Neural crest cell (in vitro differentiated cells): ENCODE results near the gene SRC. TPM values are rescaled to one million over a fixed set of nuclear protein-coding genes. Genes with fewer than 3 reads are reported as not detected.

Experiments
- DNase-seq: peaks from one replicate; pipeline ENCODE4 v3.0.0; 2021; ENCODE audit warnings: low read depth, mixed read lengths, low spot score
- H3K27ac Mint-ChIP-seq: one replicate; pipeline ENCODE4 v1.8.0; 2021; ENCODE audit warnings: mild to moderate bottlenecking, mixed read lengths; ENCODE audit not compliant: unreplicated experiment
- H3K27me3 Mint-ChIP-seq: 2 replicates; pipeline ENCODE4 v1.8.0; 2021; ENCODE audit warnings: low read depth, mild to moderate bottlenecking, mixed read lengths
- H3K36me3 Mint-ChIP-seq: 2 replicates; pipeline ENCODE4 v1.8.0; 2021; ENCODE audit warnings: low read depth, mild to moderate bottlenecking, mixed read lengths
- H3K4me1 Mint-ChIP-seq: 2 replicates; pipeline ENCODE4 v1.8.0; 2021; ENCODE audit warnings: mixed read lengths
- H3K4me3 Mint-ChIP-seq: one replicate; pipeline ENCODE4 v1.8.0; 2021; ENCODE audit warnings: mild to moderate bottlenecking, mixed read lengths
- H3K9me3 Mint-ChIP-seq: 2 replicates; pipeline ENCODE4 v1.8.0; 2021; ENCODE audit warnings: mixed read lengths
- total RNA-seq: library from RNA; stranded (reverse); gene quantifications from 2 replicates; pipeline ENCODE4 v1.2.1, GENCODE V29; 2021
- TF ChIP-seq, protein P1 (sequence below): fragments of 200-600 bp; sonication (generic); conservative IDR thresholded peaks from 2 replicates; pipeline ENCODE4 v1.5.0; 2021; ENCODE audit warnings: antibody characterized with exemption, mild to moderate bottlenecking

SRC gene
- total RNA-seq, 1 donor from 2014 or later, result 58.6 TPM

DNA sequence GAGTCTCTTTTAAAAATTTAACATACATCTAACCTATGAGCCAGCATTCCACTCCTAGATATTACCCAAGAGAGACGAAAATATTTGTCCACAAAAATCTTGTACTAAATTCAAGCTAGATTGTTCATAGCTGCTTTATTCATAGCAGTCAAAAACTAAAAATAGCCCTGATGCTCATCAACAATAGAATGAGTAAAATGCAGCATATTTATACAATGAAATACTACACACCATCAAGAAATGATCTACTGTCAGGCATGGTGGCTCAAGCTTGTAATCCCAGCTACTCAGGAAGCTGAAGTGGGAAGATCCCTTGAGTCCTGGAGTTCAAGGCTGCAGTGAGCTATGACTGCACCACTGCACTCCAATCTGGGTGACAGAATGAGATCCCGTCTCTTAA, 22.0 kb upstream of the SRC start:
- no peak for DNase-seq
- Mint-ChIP-seq H3K4me3 (no peak overlapping the region), H3K27ac (no peak overlapping the region), H3K36me3 (peaks cover 5% of the 10 kb centered on the region), H3K9me3 (no peaks in the 10 kb centered on the region), H3K27me3 (no peaks in the 10 kb centered on the region), H3K4me1 (peaks cover 15% of the 10 kb centered on the region)
- TF ChIP-seq, protein P1, sequence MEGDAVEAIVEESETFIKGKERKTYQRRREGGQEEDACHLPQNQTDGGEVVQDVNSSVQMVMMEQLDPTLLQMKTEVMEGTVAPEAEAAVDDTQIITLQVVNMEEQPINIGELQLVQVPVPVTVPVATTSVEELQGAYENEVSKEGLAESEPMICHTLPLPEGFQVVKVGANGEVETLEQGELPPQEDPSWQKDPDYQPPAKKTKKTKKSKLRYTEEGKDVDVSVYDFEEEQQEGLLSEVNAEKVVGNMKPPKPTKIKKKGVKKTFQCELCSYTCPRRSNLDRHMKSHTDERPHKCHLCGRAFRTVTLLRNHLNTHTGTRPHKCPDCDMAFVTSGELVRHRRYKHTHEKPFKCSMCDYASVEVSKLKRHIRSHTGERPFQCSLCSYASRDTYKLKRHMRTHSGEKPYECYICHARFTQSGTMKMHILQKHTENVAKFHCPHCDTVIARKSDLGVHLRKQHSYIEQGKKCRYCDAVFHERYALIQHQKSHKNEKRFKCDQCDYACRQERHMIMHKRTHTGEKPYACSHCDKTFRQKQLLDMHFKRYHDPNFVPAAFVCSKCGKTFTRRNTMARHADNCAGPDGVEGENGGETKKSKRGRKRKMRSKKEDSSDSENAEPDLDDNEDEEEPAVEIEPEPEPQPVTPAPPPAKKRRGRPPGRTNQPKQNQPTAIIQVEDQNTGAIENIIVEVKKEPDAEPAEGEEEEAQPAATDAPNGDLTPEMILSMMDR, result no peak

DNA sequence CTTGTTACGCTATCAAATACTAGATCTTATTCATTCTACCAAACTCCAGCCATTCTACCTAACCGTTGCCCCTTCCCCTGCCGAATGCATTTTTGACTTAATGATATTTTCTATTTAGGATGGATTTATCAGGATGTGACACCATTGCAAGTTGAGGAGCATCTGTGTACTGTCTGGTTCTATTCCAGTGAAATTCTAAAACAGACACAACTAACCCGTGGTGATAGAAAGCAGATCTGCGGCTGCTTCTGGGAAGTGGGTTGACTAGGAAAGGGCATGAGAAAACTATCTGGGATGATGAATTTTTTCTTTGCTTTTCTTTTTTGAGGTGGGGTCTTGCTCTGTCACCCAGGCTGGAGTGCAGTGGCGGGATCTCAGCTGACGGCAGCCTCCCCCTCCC, 20.7 kb upstream of the SRC start:
- Mint-ChIP-seq H3K4me1 (peaks cover 11% of the 10 kb centered on the region), H3K36me3 (peaks cover 5% of the 10 kb centered on the region), H3K27ac (peak overlapping the region; percentile 17), H3K27me3 (no peaks in the 10 kb centered on the region), H3K9me3 (no peaks in the 10 kb centered on the region), H3K4me3 (no peak overlapping the region)
- TF ChIP-seq, protein P1, result no peak
- DNase-seq, result no peak

DNA sequence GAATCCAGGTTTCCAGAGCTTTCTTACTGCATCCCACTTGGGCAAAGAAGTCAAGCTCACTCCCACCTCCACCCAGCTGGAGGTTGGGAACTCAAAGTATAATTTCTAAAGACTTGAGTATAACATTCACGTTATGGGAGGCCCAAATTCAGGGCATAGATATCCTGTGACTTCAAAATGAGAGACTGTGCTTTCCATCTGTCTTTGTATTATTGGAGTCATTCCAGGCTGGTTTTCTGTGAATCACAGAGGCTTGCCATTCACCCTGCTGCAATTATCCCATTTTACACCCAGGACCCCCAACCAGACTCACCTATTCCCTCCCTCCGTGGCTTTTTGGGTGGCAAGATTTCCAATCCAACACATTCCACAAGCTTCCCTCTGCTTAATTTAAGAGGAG, 19.3 kb upstream of the SRC start:
- TF ChIP-seq, protein P1, result no peak
- peak overlapping the region; percentile 15 for H3K27ac Mint-ChIP-seq
- no peaks in the 10 kb centered on the region for H3K27me3 Mint-ChIP-seq
- peaks cover 11% of the 10 kb centered on the region for H3K4me1 Mint-ChIP-seq
- no peaks in the 10 kb centered on the region for H3K9me3 Mint-ChIP-seq
- no peak overlapping the region for H3K4me3 Mint-ChIP-seq
- no peak for DNase-seq
- H3K36me3 Mint-ChIP-seq, result peaks cover 5% of the 10 kb centered on the region

DNA sequence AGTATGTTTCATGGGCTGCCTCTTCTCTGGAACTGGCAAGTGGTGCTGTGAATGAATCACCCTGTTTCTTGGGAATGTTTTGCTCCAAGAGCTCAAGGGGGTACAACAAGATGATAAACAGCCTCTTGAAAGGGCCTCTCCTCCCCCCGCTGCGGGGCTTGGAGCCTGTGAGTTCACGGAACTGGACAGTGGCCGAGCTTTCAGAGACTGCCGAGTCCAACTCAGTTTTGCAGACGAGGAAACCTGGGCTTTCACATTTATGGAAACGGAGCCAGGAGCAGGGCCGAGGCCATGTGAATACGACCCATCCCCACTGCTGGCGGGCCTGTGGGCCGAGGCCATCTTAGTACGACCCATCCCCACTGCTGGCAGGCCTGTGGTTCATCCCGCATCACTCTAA, 18.2 kb upstream of the SRC start:
- TF ChIP-seq, protein P1, result no peak
- DNase-seq, result no peak
- Mint-ChIP-seq H3K4me3 (no peak overlapping the region), H3K9me3 (no peaks in the 10 kb centered on the region), H3K27me3 (no peaks in the 10 kb centered on the region), H3K27ac (no peak overlapping the region), H3K4me1 (peaks cover 16% of the 10 kb centered on the region), H3K36me3 (peaks cover 4% of the 10 kb centered on the region)

DNA sequence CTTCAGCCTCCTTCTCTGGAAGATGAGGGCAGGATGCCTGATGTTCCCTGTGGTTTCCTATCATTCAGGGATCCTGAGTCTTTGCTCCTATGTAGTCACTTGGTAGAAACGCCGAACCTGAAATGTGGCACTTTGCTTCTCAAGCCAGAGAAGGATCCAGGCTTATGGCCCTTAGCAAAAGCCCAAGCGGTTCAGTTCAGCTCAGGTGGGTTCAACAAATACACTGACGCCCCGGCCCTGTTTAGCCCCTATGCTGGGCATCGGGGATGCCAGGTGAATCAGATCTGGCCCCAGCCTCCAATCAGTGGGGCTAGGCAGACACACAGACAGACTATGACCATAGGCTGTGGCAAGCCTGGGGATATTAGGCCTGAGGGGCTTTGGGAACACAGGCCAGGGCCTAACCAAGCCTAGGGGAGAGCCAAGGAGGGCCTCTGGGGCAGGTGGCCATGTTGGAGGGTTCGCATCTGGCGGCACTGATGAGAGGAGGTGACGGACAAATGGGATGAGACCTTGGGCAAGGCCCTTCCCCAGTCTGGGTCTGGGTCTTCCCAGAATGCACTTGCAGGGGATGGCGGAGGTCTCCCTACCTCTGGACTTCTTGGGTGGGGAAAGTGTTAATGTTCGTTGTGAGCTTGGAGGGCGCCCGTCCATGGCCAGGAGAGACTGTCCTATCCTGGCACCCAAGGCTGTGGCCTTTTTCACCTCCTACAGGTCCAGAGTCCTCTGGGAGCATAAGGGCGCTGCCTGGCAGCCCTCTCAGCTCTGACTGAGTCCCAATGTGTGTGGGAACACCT, 17.6 kb upstream of the SRC start:
- H3K27me3 Mint-ChIP-seq, result no peaks in the 10 kb centered on the region
- TF ChIP-seq, protein P1, result no peak
- no peaks in the 10 kb centered on the region for H3K36me3 Mint-ChIP-seq
- no peak overlapping the region for H3K27ac Mint-ChIP-seq
- no peaks in the 10 kb centered on the region for H3K9me3 Mint-ChIP-seq
- peaks cover 16% of the 10 kb centered on the region for H3K4me1 Mint-ChIP-seq
- DNase-seq, result no peak
- no peak overlapping the region for H3K4me3 Mint-ChIP-seq
